ENCODE measurements around the gene PCBP2.

The PCBP2 gene

GRCh38 chr12:53464685-53465418 is 12.9 kb downstream of the PCBP2 start:
- in situ Hi-C loops (cut with HindIII; ENCODE audit: low sequenced_read_pairs): no loop called here
- no peak for DNase-seq (ENCODE audit: low read depth)
- TF ChIP-seq, protein P1, sequence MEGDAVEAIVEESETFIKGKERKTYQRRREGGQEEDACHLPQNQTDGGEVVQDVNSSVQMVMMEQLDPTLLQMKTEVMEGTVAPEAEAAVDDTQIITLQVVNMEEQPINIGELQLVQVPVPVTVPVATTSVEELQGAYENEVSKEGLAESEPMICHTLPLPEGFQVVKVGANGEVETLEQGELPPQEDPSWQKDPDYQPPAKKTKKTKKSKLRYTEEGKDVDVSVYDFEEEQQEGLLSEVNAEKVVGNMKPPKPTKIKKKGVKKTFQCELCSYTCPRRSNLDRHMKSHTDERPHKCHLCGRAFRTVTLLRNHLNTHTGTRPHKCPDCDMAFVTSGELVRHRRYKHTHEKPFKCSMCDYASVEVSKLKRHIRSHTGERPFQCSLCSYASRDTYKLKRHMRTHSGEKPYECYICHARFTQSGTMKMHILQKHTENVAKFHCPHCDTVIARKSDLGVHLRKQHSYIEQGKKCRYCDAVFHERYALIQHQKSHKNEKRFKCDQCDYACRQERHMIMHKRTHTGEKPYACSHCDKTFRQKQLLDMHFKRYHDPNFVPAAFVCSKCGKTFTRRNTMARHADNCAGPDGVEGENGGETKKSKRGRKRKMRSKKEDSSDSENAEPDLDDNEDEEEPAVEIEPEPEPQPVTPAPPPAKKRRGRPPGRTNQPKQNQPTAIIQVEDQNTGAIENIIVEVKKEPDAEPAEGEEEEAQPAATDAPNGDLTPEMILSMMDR (IDR thresholded peaks at IDR 0.05; ENCODE audit: low read depth, low read length, missing control alignments): no peak
- no peak overlapping the region for H3K4me3 ChIP-seq (ENCODE audit: low read depth, low read length)

GRCh38 chr12:53465679-53466078 is 13.8 kb downstream of the PCBP2 start:
- in situ Hi-C loops (cut with HindIII; ENCODE audit: low sequenced_read_pairs): no loop called here
- DNase-seq (ENCODE audit: low read depth): no peak
- TF ChIP-seq, protein P1 (IDR thresholded peaks at IDR 0.05; ENCODE audit: low read depth, low read length, missing control alignments): no peak
- no peak overlapping the region for H3K4me3 ChIP-seq (ENCODE audit: low read depth, low read length)

DNA sequence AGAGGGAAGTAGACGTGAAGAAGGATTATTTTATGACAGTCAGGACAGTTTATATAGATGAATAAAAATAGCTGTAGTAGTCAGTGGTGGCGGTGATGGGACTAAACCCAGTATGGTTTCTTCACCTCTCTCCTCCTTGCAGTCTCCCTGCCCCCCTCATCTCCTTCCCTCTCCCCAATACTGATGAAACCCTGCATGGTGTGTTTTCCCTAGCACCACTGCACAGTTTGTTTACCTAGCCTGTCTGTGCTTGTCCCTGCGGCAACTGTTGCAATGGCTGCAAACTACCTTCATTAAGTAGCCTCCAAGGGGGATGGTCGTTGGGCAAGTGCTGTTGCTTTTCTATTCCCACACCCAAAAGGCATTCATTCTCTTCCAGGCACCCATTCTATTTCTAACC is 14.7 kb downstream of the PCBP2 start:
- no peak for DNase-seq (ENCODE audit: low read depth)
- TF ChIP-seq, protein P1 (IDR thresholded peaks at IDR 0.05; ENCODE audit: low read depth, low read length, missing control alignments): no peak
- in situ Hi-C loops (cut with HindIII; ENCODE audit: low sequenced_read_pairs): no loop called here
- no peak overlapping the region for H3K4me3 ChIP-seq (ENCODE audit: low read depth, low read length)

GRCh38 chr12:53467082-53467481 is 15.2 kb downstream of the PCBP2 start:
- H3K4me3 ChIP-seq (ENCODE audit: low read depth, low read length): no peak overlapping the region
- TF ChIP-seq, protein P1 (IDR thresholded peaks at IDR 0.05; ENCODE audit: low read depth, low read length, missing control alignments): no peak
- in situ Hi-C loops (cut with HindIII; ENCODE audit: low sequenced_read_pairs): no loop called here
- no peak for DNase-seq (ENCODE audit: low read depth)

DNA sequence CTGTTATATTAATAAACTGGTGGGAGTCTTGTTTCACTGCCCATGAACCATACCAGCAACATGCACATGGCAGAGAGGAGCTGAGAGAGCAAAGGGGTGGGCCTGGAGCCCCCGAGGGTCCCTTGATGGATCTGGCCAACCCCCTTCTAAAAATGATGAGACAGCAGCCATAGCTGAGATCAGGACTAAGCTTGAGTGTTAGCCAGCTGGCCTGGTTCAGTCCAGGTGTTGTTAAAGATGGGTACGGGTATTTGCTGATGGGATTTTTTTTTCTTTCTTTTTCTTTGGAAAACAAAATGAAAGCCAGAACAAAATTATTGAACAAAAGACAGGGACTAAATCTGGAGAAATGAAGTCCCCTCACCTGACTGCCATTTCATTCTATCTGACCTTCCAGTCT is 16.0 kb downstream of the PCBP2 start:
- H3K4me3 ChIP-seq (ENCODE audit: low read depth, low read length): no peak overlapping the region
- TF ChIP-seq, protein P1 (IDR thresholded peaks at IDR 0.05; ENCODE audit: low read depth, low read length, missing control alignments): no peak
- DNase-seq (ENCODE audit: low read depth): no peak
- in situ Hi-C loops (cut with HindIII; ENCODE audit: low sequenced_read_pairs): no loop called here

DNA sequence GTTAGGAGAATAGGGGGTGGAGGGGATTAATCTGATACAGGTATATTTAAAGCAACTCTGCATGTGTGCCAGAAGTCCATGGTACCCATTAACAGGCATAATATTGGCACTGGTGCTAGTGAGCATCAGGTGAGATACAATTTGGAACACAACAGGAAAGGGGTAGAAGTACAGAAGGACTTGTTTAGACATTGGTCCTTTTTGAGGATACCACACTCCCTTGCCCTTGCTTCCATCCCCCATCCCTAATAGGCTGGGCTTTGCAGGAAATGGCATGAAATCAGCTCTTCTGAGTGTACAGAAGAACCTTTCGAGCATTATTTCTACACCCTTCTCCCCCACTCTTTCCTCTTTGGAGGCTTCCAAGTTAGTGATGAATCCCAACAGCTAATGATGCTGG is 16.4 kb downstream of the PCBP2 start:
- no peak for DNase-seq (ENCODE audit: low read depth)
- H3K4me3 ChIP-seq (ENCODE audit: low read depth, low read length): no peak overlapping the region
- TF ChIP-seq, protein P1 (IDR thresholded peaks at IDR 0.05; ENCODE audit: low read depth, low read length, missing control alignments): no peak
- in situ Hi-C loops (cut with HindIII; ENCODE audit: low sequenced_read_pairs): no loop called here
